Measurements from ENCODE around the gene VILL.

The VILL gene

DNA sequence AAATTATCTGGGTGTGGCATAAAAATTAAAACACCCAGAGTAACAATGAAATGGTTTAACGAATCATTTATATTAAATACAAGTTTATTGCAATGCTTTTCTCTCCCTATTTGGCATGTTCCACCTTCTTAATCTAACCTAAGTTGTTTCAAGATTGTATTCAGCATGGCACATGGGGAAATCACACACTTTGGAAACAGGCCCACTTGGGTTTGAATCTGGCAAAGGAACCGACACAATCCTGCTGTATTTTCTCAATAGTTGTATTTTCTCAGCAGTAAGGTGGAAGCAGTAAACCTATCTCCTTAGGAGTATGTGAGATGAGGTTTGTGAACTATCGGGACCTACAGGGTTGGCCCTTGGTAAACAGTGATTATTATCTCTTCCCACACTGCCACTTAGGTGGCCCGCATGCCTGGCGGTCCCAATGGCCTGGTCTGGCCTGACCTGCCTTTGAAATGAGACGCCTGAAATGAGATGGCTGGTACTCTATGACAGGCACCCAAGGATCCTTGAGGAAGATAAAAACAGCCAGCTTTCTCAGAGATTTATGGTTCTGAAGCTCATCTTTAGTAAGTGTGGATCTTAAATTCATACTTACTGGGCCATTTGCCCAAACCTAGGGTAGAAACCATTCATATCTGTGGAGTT is 45.3 kb upstream of the VILL start:
- no peak overlapping the region for H3K4me3 ChIP-seq (ENCODE audit: control insufficient read depth, low read depth, low read length)
- TF ChIP-seq, protein P1, sequence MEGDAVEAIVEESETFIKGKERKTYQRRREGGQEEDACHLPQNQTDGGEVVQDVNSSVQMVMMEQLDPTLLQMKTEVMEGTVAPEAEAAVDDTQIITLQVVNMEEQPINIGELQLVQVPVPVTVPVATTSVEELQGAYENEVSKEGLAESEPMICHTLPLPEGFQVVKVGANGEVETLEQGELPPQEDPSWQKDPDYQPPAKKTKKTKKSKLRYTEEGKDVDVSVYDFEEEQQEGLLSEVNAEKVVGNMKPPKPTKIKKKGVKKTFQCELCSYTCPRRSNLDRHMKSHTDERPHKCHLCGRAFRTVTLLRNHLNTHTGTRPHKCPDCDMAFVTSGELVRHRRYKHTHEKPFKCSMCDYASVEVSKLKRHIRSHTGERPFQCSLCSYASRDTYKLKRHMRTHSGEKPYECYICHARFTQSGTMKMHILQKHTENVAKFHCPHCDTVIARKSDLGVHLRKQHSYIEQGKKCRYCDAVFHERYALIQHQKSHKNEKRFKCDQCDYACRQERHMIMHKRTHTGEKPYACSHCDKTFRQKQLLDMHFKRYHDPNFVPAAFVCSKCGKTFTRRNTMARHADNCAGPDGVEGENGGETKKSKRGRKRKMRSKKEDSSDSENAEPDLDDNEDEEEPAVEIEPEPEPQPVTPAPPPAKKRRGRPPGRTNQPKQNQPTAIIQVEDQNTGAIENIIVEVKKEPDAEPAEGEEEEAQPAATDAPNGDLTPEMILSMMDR (conservative IDR thresholded peaks at IDR 0.05; ENCODE audit: control insufficient read depth, insufficient read depth, low read depth, low read length), result no peak
- no peak for DNase-seq (ENCODE audit: low read depth)

DNA sequence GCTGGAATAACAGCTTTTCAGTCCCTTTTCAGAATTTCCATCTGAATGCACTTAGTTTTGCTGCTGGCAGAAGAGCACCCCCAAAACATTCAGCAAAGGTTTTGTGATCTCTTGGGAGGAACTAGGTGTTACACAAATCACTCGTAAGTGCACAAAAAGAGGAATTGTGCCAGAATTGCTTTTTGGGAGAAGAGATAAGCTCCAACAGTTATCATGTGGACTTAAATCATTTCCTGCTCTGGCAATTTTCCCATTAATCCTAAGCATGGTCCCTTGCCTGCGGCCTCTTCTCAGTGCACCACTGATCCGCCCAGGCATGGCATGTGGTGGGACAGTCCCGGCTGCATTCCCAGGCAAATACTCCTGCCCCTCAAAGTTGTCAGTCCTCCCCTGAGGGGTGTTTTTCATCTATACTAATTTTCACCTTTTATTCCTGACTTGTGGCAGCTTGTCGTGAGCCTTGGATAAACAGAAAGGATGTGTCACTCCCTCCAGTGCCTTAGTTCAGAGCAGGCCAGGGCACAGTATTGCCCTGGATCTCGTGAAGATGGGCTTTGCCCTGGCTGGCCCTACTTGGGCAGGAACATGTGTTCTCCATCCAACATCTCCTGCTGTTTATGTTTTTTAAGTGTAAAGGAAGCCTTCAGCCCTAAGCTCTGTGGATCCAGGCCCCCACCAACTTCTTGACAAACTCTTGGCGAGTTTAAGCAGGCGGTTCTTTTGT is 44.6 kb upstream of the VILL start:
- TF ChIP-seq, protein P1 (conservative IDR thresholded peaks at IDR 0.05; ENCODE audit: control insufficient read depth, insufficient read depth, low read depth, low read length), result no peak
- no peak overlapping the region for H3K4me3 ChIP-seq (ENCODE audit: control insufficient read depth, low read depth, low read length)
- no peak for DNase-seq (ENCODE audit: low read depth)

DNA sequence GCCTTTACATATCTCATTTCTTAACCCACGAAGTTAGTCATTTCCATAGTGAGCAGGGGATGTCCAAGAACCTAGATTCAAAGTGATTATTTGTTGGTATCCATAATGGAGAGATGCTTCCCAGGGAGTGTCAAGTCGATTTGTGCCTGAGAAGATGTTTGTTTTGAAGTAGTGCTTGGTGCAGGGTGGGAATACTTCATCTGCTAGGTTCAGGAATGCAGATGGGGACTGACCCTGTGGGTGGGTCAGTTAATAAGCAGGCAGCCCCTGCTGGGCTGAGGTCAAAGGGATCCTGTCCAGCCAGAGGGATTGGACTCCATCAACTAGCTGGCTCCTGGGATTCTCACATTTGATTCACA is 44.1 kb upstream of the VILL start:
- TF ChIP-seq, protein P1 (conservative IDR thresholded peaks at IDR 0.05; ENCODE audit: control insufficient read depth, insufficient read depth, low read depth, low read length), result no peak
- no peak overlapping the region for H3K4me3 ChIP-seq (ENCODE audit: control insufficient read depth, low read depth, low read length)
- no peak for DNase-seq (ENCODE audit: low read depth)

GRCh38 chr3:37949866-37950265 is 40.7 kb upstream of the VILL start:
- no peak overlapping the region for H3K4me3 ChIP-seq (ENCODE audit: control insufficient read depth, low read depth, low read length)
- peak; percentile 47 for DNase-seq (ENCODE audit: low read depth)
- TF ChIP-seq, protein P1 (conservative IDR thresholded peaks at IDR 0.05; ENCODE audit: control insufficient read depth, insufficient read depth, low read depth, low read length), result no peak

- TF ChIP-seq, protein P1 (conservative IDR thresholded peaks at IDR 0.05; ENCODE audit: control insufficient read depth, insufficient read depth, low read depth, low read length), result no peak
Measured at GRCh38 chr3:37952564-37952963, 38.0 kb upstream of the VILL start.

GRCh38 chr3:37953226-37953625 is 37.4 kb upstream of the VILL start:
- TF ChIP-seq, protein P1 (conservative IDR thresholded peaks at IDR 0.05; ENCODE audit: control insufficient read depth, insufficient read depth, low read depth, low read length), result no peak
- DNase-seq (ENCODE audit: low read depth), result no peak
- no peak overlapping the region for H3K4me3 ChIP-seq (ENCODE audit: control insufficient read depth, low read depth, low read length)

More at GRCh38 chr3:37952564-37952963, 38.0 kb upstream of the VILL start:
- H3K4me3 ChIP-seq (ENCODE audit: control insufficient read depth, low read depth, low read length), result no peak overlapping the region
- peak; percentile 58 for DNase-seq (ENCODE audit: low read depth)
